ENCODE data around the gene C16orf95. TPM values are rescaled to one million over a fixed set of nuclear protein-coding genes. Genes with fewer than 3 reads are reported as not detected.

C16orf95 gene
- total and polyA plus RNA-seq, 2 donors (not counting 1 experiment from before 2014, with no cell fraction given), result 1.5 to 2.5 TPM

GRCh38 chr16:87344931-87345631 lies 27.9 kb upstream of the C16orf95 start:
- Histone ChIP-seq H3K79me2 (ENCODE audit: control insufficient read depth, insufficient read depth, low read length) (peaks cover 33% of the 10 kb centered on the region), H3K4me1 (ENCODE audit: control insufficient read depth in 2 of 2, insufficient read depth in 2 of 2, low read length in 2 of 2) (peaks cover 0 to 4% of the 10 kb centered on the region in 2 donors), H4K20me1 (ENCODE audit: control insufficient read depth, insufficient read depth, low read length, poor library complexity, severe bottlenecking) (peaks cover 16% of the 10 kb centered on the region), H3K9ac (ENCODE audit: low read length) (no peak overlapping the region), H3K27ac (ENCODE audit: low read length in 2 of 2) (peak overlapping the region in 1 of 2 donors; percentile 50), H3K4me2 (replicated peaks; ENCODE audit: low read depth, low read length, poor library complexity, severe bottlenecking) (peak overlapping the region; percentile 32), H3K9me3 (ENCODE audit: control extremely low read depth in 1 of 3, control insufficient read depth in 2 of 3, insufficient read depth in 1 of 3, low read length in 2 of 3) (no peaks in the 10 kb centered on the region), H3K4me3 (ENCODE audit: control extremely low read depth in 1 of 5, extremely low read depth in 1 of 5, insufficient read depth in 1 of 5, low read depth in 2 of 5, low read length in 4 of 5) (no peak overlapping the region), H2AFZ (ENCODE audit: insufficient read depth, low read depth, low read length, poor library complexity, severe bottlenecking) (no peak overlapping the region), H3K27me3 (replicated peaks in 1 of 4; ENCODE audit: control extremely low read depth in 1 of 4, control insufficient read depth in 3 of 4, insufficient read depth in 4 of 4, low read length in 3 of 4) (no peaks in the 10 kb centered on the region), H3K36me3 (replicated peaks in 1 of 2; ENCODE audit: control extremely low read depth in 1 of 2, control insufficient read depth in 1 of 2, extremely low read depth in 1 of 2, insufficient read depth in 2 of 2, low read length in 1 of 2) (peaks cover 0 to 42% of the 10 kb centered on the region in 2 experiments)
- ATAC-seq (ENCODE audit: low read depth), result peak; percentile 51
- no peaks in the 10 kb centered on the region for H3K9me3 Mint-ChIP-seq (ENCODE audit: insufficient read depth)
- DNase-seq, result no peak
- ChIA-PET POLR2A (no interaction called here), CTCF (no interaction called here)
- intact Hi-C loops (cut with micrococcal nuclease), result no loop called here
- WGBS (ENCODE audit: insufficient coverage), result 71% methylated on average over 11 of the region's 17 CpGs
- TF ChIP-seq CTCF (IDR thresholded peaks at IDR 0.05) (no peak), EZH2 (IDR thresholded peaks at IDR 0.05; ENCODE audit: borderline replicate concordance, insufficient read depth, low read depth, low read length, poor library complexity, severe bottlenecking) (no peak)
- H3K27me3 Mint-ChIP-seq, result no peaks in the 10 kb centered on the region
- H3K27ac Mint-ChIP-seq, result peak overlapping the region; percentile 61
- peaks cover 5% of the 10 kb centered on the region for H3K4me1 Mint-ChIP-seq
- H3K4me3 Mint-ChIP-seq, result peak overlapping the region; percentile 49

- TF ChIP-seq CTCF (IDR thresholded peaks at IDR 0.05) (no peak), EZH2 (IDR thresholded peaks at IDR 0.05; ENCODE audit: borderline replicate concordance, insufficient read depth, low read depth, low read length, poor library complexity, severe bottlenecking) (no peak)
- POLR2A ChIA-PET, result no interaction called here
- H3K9me3 ChIP-seq (ENCODE audit: control extremely low read depth in 1 of 3, control insufficient read depth in 2 of 3, insufficient read depth in 1 of 3, low read length in 2 of 3), result no peaks in the 10 kb centered on the region
- Mint-ChIP-seq H3K9me3 (ENCODE audit: insufficient read depth) (no peaks in the 10 kb centered on the region), H3K4me3 (no peak overlapping the region), H3K27ac (no peak overlapping the region), H3K4me1 (peaks cover 5% of the 10 kb centered on the region), H3K27me3 (no peaks in the 10 kb centered on the region)
- no peak overlapping the region for H3K9ac ChIP-seq (ENCODE audit: low read length)
- H3K4me1 ChIP-seq (ENCODE audit: control insufficient read depth in 2 of 2, insufficient read depth in 2 of 2, low read length in 2 of 2), result peaks cover 0 to 4% of the 10 kb centered on the region in 2 donors
- H3K4me3 ChIP-seq (ENCODE audit: control extremely low read depth in 1 of 5, extremely low read depth in 1 of 5, insufficient read depth in 1 of 5, low read depth in 2 of 5, low read length in 4 of 5), result no peak overlapping the region
- intact Hi-C loops (cut with micrococcal nuclease), result no loop called here
- 94% methylated on average over 28 of the region's 34 CpGs for WGBS (ENCODE audit: insufficient coverage)
- no peak overlapping the region for H3K27ac ChIP-seq (ENCODE audit: low read length in 2 of 2)
- H3K36me3 ChIP-seq (replicated peaks in 1 of 2; ENCODE audit: control extremely low read depth in 1 of 2, control insufficient read depth in 1 of 2, extremely low read depth in 1 of 2, insufficient read depth in 2 of 2, low read length in 1 of 2), result peaks cover 0 to 47% of the 10 kb centered on the region in 2 experiments
- ATAC-seq (ENCODE audit: low read depth) (no peak), DNase-seq (no peak)
- no peak overlapping the region for H3K4me2 ChIP-seq (replicated peaks; ENCODE audit: low read depth, low read length, poor library complexity, severe bottlenecking)
- CTCF ChIA-PET, result no interaction called here
- peaks cover 16% of the 10 kb centered on the region for H4K20me1 ChIP-seq (ENCODE audit: control insufficient read depth, insufficient read depth, low read length, poor library complexity, severe bottlenecking)
- H3K79me2 ChIP-seq (ENCODE audit: control insufficient read depth, insufficient read depth, low read length), result peaks cover 31% of the 10 kb centered on the region
- no peaks in the 10 kb centered on the region for H3K27me3 ChIP-seq (replicated peaks in 1 of 4; ENCODE audit: control extremely low read depth in 1 of 4, control insufficient read depth in 3 of 4, insufficient read depth in 4 of 4, low read length in 3 of 4)
- no peak overlapping the region for H2AFZ ChIP-seq (ENCODE audit: insufficient read depth, low read depth, low read length, poor library complexity, severe bottlenecking)
These were observed 27.2 kb upstream of the C16orf95 start for GRCh38 chr16:87344165-87344930.

All from B cell (primary cell).